Measurements from ENCODE around the gene OR13F1.
"Not testable (repeated sequence)": the region's sequence is repeated elsewhere in the genome, so short reads cannot be mapped to it uniquely, and the experiment has no call there.

Gene OR13F1

DNA sequence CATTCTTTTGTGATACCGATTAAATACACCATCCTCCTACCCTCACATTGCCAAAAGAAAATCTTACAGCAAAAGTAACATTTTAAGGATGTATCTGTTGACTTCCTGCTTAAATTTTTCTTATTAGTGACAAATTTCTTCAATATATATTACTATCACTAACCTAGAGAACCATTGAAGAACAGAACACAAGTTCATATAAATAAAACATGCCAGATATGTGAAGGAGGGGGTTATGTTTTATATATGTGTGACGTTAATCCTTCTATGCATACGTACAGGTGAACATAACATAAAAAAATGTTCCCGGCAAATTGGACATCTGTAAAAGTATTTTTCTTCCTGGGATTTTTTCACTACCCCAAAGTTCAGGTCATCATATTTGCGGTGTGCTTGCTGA, at the start of gene OR13F1:
Gene OR13F1 (plus strand): TSS at position 301 of the 400 bp plus-strand sequence. CDS start 0 bp downstream, at position 301.
- DNase-seq (ENCODE audit: low spot score), result no peak

DNA sequence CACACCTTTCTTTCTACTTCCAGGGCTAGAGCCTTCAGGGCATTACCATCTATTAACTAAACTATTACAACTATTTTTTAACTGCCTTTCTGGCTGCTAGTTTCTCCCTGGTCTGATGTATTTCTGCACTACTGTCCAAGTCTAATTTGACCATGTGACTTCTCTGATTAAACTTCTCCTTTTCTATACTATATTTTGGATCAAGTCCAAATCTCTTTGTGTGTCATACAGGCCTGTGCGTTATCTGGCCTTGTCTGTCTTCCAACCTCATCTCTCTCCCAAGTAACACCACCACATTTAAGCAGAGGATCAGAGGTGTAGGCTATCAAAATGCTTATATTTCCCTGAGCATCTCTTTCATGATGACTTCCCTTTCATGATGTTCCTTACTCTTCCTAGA, 47.2 kb upstream of the OR13F1 start:
- no peak for DNase-seq (ENCODE audit: low spot score)

DNA sequence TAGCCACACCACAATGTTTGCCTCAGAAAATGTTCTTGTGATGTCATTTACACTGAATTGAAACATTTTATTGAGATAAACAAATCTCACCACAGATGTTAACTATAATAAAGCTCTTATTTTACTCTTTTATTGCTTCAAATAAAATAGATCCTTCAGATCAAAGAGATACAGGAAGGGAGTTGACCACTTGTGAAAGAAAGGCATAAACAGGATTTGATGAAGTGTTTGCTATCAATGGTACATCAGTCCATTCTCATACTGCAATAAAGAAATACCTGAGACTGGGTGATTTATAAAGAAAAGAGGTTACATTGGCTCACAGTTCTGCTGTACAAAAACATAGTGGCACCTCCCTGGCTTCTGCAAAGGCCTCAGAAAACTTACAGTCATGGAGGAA, 40.2 kb upstream of the OR13F1 start:
- no peak for DNase-seq (ENCODE audit: low spot score)

- no peak for DNase-seq (ENCODE audit: low spot score)
Measured at GRCh38 chr9:104468261-104468660, 35.8 kb upstream of the OR13F1 start.

GRCh38 chr9:104482921-104483570, 21.0 kb upstream of the OR13F1 start:
- DNase-seq (ENCODE audit: low spot score), result no peak

GRCh38 chr9:104485014-104485413, 19.0 kb upstream of the OR13F1 start:
- no peak for DNase-seq (ENCODE audit: low spot score)

- DNase-seq (ENCODE audit: low spot score), result no peak
Measured at GRCh38 chr9:104494808-104495207, 9.3 kb upstream of the OR13F1 start.

GRCh38 chr9:104503440-104503839, 623 bp upstream of the OR13F1 start:
- no peak for DNase-seq (ENCODE audit: low spot score)

- no peak for DNase-seq (ENCODE audit: low spot score)
Measured at GRCh38 chr9:104506565-104506964, 2.5 kb downstream of the OR13F1 start.

DNA sequence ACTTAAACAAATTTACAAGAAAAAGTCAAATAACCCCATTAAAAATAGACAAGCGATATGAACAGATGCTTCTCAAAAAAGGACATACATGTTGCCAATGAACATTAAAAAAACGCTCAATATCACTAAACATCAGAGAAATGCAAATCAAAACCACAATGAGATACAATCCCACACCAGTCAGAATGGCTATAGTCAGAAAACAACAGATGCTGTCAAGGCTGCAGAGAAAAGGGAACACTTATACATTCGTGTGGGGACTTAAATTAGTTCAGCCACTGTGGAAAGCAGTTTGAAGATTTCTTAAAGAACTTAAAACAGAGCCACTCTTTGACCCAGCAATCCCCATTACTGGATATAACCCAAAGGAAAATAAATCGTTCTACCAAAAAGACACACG, 10.8 kb downstream of the OR13F1 start:
- DNase-seq (ENCODE audit: low spot score), result no peak

GRCh38 chr9:104520241-104520640, 16.2 kb downstream of the OR13F1 start:
- not testable (repeated sequence) for DNase-seq (ENCODE audit: low spot score)

DNA sequence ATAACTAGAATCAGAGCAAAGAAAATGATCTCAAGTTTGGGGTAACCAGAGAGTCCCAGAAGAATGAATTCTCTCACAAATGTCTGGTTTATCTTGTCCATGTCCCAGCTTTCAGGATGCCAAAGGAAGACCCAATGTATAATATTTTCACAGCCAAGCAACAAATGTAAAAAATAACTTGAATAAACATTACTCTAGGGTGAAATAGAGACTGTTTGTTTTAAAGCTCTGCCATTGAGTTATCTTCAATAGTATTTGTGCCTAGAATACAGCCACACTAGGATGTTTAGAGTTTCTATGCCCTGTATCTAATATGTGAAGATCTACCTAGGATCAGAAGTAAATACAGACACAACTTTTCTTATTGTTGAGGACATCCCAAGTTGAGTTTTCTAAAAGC, 23.0 kb downstream of the OR13F1 start, which contains the start of gene OR13C4:
Gene OR13C4 (minus strand): TSS at position 101 of the 400 bp plus-strand sequence. CDS start 0 bp downstream, at position 101.
- no peak for DNase-seq (ENCODE audit: low spot score)

- DNase-seq (ENCODE audit: low spot score), result no peak
Measured at GRCh38 chr9:104536756-104537155, 32.7 kb downstream of the OR13F1 start, which contains the start of gene OR13C3. OR13C3 (minus strand) TSS chr9:104536856; CDS start chr9:104536723, 133 bp downstream.

DNA sequence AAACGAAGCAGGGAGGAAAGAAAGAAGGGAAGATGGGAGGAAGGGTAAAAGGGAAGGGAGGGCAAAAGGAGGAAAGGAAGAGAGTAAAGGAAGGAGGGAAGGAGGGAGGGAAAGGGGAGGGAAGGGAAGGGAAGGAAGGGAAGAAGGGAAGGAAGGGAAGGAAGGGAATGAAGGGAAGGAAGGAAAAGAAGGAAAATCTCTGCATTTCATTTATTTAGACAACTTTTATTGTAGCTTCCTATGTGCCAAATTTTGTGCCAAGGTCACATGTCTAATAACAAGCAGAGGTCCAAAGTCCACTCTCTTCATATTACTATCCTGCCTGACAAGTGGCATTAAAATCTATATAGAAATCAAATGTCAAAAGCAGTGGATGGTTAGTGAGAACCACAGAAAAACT, 35.2 kb downstream of the OR13F1 start:
- DNase-seq (ENCODE audit: low spot score), result no peak

GRCh38 chr9:104544644-104545043, 40.6 kb downstream of the OR13F1 start:
- no peak for DNase-seq (ENCODE audit: low spot score)

- DNase-seq (ENCODE audit: low spot score), result no peak
Measured at GRCh38 chr9:104553261-104553660, 49.2 kb downstream of the OR13F1 start.

All from CD4-positive, alpha-beta T cell treated with Interleukin-6 at 100 ng/mL for 8 hours (primary cell).